ENCODE measurements around the gene ELL2. TPM values are rescaled to one million over a fixed set of nuclear protein-coding genes. Genes with fewer than 3 reads are reported as not detected.

The ELL2 gene
- total RNA-seq, 1 experiment from 2014 or later: 24.4 TPM

DNA sequence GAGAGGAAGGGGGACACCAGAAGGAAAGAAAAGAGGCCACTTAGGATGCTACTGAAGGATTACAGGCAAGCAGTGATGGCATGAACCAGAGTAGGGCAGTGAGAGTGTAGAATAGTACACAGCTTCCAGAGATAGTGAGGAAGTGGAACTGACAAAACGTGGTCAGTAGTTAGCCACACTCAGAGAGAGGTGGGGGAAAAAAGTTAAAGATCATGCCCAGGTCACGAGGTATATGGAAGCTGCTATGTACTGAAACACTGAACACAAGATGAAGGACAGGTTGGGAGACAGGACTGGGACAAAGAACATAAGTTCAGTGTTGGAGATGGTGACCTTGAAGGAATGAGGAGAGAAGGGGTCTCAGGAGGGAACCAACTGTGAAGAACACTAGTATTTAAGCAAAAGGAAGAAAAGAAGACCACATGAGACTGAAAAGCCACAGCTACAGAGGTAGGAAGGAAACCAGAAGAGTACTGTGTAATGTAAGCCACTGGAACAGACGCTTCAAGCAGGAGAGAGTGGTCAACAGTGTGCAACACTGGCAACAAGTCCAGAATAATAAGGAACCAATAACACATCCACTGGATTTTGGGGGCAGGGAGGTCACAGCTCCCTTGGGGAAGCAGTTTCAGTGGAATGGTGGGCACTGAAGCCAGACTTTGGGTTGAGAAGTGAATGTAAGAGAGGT, 45.5 kb downstream of the ELL2 start:
- ChIA-PET CTCF (interaction anchor here (1.6 kb wide), 1 partner anchor 23 kb away, joined by 7 read pairs; no protein-coding TSS in a partner anchor), POLR2A (no interaction called here)
- ATAC-seq (no peak), DNase-seq (ENCODE audit: low spot score) (no peak)
- Mint-ChIP-seq H3K27ac (peak overlapping the region; percentile 70), H3K4me3 (no peak overlapping the region), H3K4me1 (peaks cover 19% of the 10 kb centered on the region), H3K36me3 (no peaks in the 10 kb centered on the region), H3K9me3 (no peaks in the 10 kb centered on the region), H3K27me3 (ENCODE audit: low read depth) (no peaks in the 10 kb centered on the region)
- TF ChIP-seq CREM (CRISPR knock-in tag; IDR thresholded peaks at IDR 0.05): no peak
- TF ChIP-seq ESRRA (CRISPR knock-in tag; IDR thresholded peaks at IDR 0.05; ENCODE audit: borderline replicate concordance): no peak
- TF ChIP-seq, protein P1, sequence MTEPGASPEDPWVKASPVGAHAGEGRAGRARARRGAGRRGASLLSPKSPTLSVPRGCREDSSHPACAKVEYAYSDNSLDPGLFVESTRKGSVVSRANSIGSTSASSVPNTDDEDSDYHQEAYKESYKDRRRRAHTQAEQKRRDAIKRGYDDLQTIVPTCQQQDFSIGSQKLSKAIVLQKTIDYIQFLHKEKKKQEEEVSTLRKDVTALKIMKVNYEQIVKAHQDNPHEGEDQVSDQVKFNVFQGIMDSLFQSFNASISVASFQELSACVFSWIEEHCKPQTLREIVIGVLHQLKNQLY (CRISPR knock-in tag; IDR thresholded peaks at IDR 0.05): no peak
- TF ChIP-seq ZNF423 (CRISPR knock-in tag; IDR thresholded peaks at IDR 0.05): no peak
- TF ChIP-seq ETV6 (CRISPR knock-in tag; IDR thresholded peaks at IDR 0.05): no peak
- TF ChIP-seq KAT7 (CRISPR knock-in tag; IDR thresholded peaks at IDR 0.05; ENCODE audit: borderline replicate concordance): no peak
- TF ChIP-seq TEAD4 (CRISPR knock-in tag; IDR thresholded peaks at IDR 0.05): no peak
- no peak for TF ChIP-seq PRRX2 (CRISPR knock-in tag; IDR thresholded peaks at IDR 0.05)
- no peak for TF ChIP-seq RORB (CRISPR knock-in tag; IDR thresholded peaks at IDR 0.05)

DNA sequence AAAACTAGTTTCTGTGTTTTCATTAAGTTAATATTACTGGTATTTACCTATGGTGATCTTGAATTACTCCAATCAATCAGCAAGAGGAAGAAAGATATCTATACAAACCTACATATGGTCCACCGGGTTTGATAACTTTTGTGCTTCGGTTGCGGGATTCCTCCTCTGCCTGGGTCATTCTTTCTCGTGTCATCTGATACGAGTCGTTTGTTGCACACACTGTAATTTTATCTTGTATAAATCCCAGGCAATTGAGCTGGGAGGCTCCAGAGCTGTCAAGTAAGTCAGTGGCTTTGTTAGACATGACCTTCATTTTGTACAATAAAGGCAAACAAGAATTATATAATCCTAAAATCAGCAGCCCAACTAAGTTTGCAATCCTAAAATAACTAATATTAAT, 48.0 kb downstream of the ELL2 start:
- H3K4me1 Mint-ChIP-seq: peaks cover 36% of the 10 kb centered on the region
- H3K27me3 Mint-ChIP-seq (ENCODE audit: low read depth): no peaks in the 10 kb centered on the region
- TF ChIP-seq, protein P2, sequence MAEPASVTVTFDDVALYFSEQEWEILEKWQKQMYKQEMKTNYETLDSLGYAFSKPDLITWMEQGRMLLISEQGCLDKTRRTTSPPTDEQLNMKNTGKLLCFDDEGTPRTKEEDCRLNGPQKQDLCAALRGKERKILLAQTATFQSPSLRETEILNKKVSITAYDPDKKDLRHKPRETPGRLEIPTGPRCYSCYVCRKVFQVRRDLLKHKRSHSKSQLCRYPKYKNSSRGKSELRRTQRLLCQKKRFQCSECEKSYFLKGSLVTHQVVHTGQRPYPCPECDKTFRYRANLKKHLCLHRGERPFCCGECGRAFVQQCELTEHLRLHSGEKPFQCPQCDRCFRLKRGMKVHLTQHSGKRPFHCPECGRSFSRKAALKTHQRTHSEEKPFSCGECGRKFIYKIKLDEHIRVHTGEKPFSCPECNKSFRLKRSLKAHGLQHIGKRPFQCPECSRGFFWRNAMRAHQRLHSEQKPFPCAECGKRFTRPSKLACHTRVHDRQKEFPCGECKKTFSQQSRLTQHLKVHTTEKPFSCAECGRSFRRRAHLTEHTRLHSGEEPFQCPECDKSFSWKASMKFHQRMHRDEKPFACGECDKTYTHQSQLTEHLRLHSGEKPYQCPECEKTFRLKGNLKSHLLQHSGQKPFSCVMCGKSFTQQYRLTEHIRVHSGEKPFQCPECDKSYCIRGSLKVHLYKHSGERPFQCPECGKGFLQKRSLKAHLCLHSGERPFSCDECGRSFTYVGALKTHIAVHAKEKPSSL (CRISPR knock-in tag; conservative IDR thresholded peaks at IDR 0.05): no peak
- TF ChIP-seq KAT7 (CRISPR knock-in tag; IDR thresholded peaks at IDR 0.05; ENCODE audit: borderline replicate concordance) (no peak), ZNF423 (CRISPR knock-in tag; IDR thresholded peaks at IDR 0.05) (no peak), MXD4 (CRISPR knock-in tag; IDR thresholded peaks at IDR 0.05; ENCODE audit: borderline replicate concordance) (no peak), RELA (CRISPR knock-in tag; IDR thresholded peaks at IDR 0.05; ENCODE audit: borderline replicate concordance) (no peak), ZBTB21 (CRISPR knock-in tag; IDR thresholded peaks at IDR 0.05; ENCODE audit: borderline replicate concordance) (no peak), NFYB (CRISPR knock-in tag; conservative IDR thresholded peaks at IDR 0.05; ENCODE audit: low read depth) (no peak), NFATC4 (CRISPR knock-in tag; IDR thresholded peaks at IDR 0.05) (no peak)
- TF ChIP-seq, protein P3, sequence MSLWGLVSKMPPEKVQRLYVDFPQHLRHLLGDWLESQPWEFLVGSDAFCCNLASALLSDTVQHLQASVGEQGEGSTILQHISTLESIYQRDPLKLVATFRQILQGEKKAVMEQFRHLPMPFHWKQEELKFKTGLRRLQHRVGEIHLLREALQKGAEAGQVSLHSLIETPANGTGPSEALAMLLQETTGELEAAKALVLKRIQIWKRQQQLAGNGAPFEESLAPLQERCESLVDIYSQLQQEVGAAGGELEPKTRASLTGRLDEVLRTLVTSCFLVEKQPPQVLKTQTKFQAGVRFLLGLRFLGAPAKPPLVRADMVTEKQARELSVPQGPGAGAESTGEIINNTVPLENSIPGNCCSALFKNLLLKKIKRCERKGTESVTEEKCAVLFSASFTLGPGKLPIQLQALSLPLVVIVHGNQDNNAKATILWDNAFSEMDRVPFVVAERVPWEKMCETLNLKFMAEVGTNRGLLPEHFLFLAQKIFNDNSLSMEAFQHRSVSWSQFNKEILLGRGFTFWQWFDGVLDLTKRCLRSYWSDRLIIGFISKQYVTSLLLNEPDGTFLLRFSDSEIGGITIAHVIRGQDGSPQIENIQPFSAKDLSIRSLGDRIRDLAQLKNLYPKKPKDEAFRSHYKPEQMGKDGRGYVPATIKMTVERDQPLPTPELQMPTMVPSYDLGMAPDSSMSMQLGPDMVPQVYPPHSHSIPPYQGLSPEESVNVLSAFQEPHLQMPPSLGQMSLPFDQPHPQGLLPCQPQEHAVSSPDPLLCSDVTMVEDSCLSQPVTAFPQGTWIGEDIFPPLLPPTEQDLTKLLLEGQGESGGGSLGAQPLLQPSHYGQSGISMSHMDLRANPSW (CRISPR knock-in tag; conservative IDR thresholded peaks at IDR 0.05; ENCODE audit: low read depth): no peak
- TF ChIP-seq, protein P1 (CRISPR knock-in tag; IDR thresholded peaks at IDR 0.05): no peak
- TF ChIP-seq, protein P4, sequence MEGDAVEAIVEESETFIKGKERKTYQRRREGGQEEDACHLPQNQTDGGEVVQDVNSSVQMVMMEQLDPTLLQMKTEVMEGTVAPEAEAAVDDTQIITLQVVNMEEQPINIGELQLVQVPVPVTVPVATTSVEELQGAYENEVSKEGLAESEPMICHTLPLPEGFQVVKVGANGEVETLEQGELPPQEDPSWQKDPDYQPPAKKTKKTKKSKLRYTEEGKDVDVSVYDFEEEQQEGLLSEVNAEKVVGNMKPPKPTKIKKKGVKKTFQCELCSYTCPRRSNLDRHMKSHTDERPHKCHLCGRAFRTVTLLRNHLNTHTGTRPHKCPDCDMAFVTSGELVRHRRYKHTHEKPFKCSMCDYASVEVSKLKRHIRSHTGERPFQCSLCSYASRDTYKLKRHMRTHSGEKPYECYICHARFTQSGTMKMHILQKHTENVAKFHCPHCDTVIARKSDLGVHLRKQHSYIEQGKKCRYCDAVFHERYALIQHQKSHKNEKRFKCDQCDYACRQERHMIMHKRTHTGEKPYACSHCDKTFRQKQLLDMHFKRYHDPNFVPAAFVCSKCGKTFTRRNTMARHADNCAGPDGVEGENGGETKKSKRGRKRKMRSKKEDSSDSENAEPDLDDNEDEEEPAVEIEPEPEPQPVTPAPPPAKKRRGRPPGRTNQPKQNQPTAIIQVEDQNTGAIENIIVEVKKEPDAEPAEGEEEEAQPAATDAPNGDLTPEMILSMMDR (IDR thresholded peaks at IDR 0.05): no peak
- TF ChIP-seq, protein P5, sequence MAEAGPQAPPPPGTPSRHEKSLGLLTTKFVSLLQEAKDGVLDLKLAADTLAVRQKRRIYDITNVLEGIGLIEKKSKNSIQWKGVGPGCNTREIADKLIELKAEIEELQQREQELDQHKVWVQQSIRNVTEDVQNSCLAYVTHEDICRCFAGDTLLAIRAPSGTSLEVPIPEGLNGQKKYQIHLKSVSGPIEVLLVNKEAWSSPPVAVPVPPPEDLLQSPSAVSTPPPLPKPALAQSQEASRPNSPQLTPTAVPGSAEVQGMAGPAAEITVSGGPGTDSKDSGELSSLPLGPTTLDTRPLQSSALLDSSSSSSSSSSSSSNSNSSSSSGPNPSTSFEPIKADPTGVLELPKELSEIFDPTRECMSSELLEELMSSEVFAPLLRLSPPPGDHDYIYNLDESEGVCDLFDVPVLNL (CRISPR knock-in tag; IDR thresholded peaks at IDR 0.05; ENCODE audit: borderline replicate concordance, low read depth): no peak
- TF ChIP-seq, protein P6, sequence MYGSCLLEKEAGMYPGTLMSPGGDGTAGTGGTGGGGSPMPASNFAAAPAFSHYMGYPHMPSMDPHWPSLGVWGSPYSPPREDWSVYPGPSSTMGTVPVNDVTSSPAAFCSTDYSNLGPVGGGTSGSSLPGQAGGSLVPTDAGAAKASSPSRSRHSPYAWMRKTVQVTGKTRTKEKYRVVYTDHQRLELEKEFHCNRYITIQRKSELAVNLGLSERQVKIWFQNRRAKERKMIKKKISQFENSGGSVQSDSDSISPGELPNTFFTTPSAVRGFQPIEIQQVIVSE (CRISPR knock-in tag; IDR thresholded peaks at IDR 0.05; ENCODE audit: borderline replicate concordance): no peak
- TF ChIP-seq, protein P7, sequence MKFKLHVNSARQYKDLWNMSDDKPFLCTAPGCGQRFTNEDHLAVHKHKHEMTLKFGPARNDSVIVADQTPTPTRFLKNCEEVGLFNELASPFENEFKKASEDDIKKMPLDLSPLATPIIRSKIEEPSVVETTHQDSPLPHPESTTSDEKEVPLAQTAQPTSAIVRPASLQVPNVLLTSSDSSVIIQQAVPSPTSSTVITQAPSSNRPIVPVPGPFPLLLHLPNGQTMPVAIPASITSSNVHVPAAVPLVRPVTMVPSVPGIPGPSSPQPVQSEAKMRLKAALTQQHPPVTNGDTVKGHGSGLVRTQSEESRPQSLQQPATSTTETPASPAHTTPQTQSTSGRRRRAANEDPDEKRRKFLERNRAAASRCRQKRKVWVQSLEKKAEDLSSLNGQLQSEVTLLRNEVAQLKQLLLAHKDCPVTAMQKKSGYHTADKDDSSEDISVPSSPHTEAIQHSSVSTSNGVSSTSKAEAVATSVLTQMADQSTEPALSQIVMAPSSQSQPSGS (CRISPR knock-in tag; IDR thresholded peaks at IDR 0.05; ENCODE audit: borderline replicate concordance, low read depth): no peak
- H3K36me3 Mint-ChIP-seq: no peaks in the 10 kb centered on the region
- H3K4me3 Mint-ChIP-seq: no peak overlapping the region
- no peak overlapping the region for H3K27ac Mint-ChIP-seq
- CTCF ChIA-PET: no interaction called here
- ATAC-seq (no peak), DNase-seq (ENCODE audit: low spot score) (no peak)
- no peaks in the 10 kb centered on the region for H3K9me3 Mint-ChIP-seq
- POLR2A ChIA-PET: no interaction called here
